ENCODE measurements around the gene SPRN. TPM values are rescaled to one million over a fixed set of nuclear protein-coding genes. Genes with fewer than 3 reads are reported as not detected.
"Not testable (repeated sequence)": the region's sequence is repeated elsewhere in the genome, so short reads cannot be mapped to it uniquely, and the experiment has no call there.

The SPRN gene
- total RNA-seq, 1 donor from 2014 or later = 4.0 TPM

GRCh38 chr10:133439517-133440461 is 15.4 kb upstream of the SPRN start:
- no peak for FAIRE-seq
- Histone ChIP-seq H4K20me1 (ENCODE audit: insufficient read depth, low read length) (peaks cover 4% of the 10 kb centered on the region), H3K9me3 (ENCODE audit: insufficient read depth, low read depth, low read length) (no peaks in the 10 kb centered on the region), H3K9ac (ENCODE audit: low read length) (no peak overlapping the region), H3K4me2 (ENCODE audit: low read length) (no peak overlapping the region), H3K4me3 (ENCODE audit: insufficient read depth, low read depth, low read length) (no peak overlapping the region), H2AFZ (ENCODE audit: low read depth, low read length) (no peak overlapping the region), H3K36me3 (ENCODE audit: insufficient read depth, low read length) (no peaks in the 10 kb centered on the region), H3K79me2 (ENCODE audit: insufficient read depth, low read length) (no peaks in the 10 kb centered on the region), H3K27me3 (ENCODE audit: insufficient read depth, low read length) (no peaks in the 10 kb centered on the region), H3K4me1 (ENCODE audit: insufficient read depth, low read length) (no peaks in the 10 kb centered on the region), H3K27ac (ENCODE audit: low read depth, low read length) (no peak overlapping the region)
- TF ChIP-seq EZH2 (IDR thresholded peaks at IDR 0.05; ENCODE audit: insufficient read depth, low read length) = no peak
- TF ChIP-seq, protein P1, sequence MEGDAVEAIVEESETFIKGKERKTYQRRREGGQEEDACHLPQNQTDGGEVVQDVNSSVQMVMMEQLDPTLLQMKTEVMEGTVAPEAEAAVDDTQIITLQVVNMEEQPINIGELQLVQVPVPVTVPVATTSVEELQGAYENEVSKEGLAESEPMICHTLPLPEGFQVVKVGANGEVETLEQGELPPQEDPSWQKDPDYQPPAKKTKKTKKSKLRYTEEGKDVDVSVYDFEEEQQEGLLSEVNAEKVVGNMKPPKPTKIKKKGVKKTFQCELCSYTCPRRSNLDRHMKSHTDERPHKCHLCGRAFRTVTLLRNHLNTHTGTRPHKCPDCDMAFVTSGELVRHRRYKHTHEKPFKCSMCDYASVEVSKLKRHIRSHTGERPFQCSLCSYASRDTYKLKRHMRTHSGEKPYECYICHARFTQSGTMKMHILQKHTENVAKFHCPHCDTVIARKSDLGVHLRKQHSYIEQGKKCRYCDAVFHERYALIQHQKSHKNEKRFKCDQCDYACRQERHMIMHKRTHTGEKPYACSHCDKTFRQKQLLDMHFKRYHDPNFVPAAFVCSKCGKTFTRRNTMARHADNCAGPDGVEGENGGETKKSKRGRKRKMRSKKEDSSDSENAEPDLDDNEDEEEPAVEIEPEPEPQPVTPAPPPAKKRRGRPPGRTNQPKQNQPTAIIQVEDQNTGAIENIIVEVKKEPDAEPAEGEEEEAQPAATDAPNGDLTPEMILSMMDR (IDR thresholded peaks at IDR 0.05; ENCODE audit: insufficient read depth, low read depth, low read length) = no peak
- Mint-ChIP-seq H3K27ac (ENCODE audit: unreplicated experiment) (no peak overlapping the region), H3K4me3 (ENCODE audit: unreplicated experiment) (no peak overlapping the region), H3K4me1 (ENCODE audit: low read depth, unreplicated experiment) (peaks cover 4% of the 10 kb centered on the region), H3K36me3 (ENCODE audit: low read depth, unreplicated experiment) (peaks cover 4% of the 10 kb centered on the region), H3K9me3 (ENCODE audit: unreplicated experiment) (peaks cover 13% of the 10 kb centered on the region), H3K27me3 (ENCODE audit: low read depth, unreplicated experiment) (peaks cover 2% of the 10 kb centered on the region)
- no peak for DNase-seq (ENCODE audit: low read depth)

DNA sequence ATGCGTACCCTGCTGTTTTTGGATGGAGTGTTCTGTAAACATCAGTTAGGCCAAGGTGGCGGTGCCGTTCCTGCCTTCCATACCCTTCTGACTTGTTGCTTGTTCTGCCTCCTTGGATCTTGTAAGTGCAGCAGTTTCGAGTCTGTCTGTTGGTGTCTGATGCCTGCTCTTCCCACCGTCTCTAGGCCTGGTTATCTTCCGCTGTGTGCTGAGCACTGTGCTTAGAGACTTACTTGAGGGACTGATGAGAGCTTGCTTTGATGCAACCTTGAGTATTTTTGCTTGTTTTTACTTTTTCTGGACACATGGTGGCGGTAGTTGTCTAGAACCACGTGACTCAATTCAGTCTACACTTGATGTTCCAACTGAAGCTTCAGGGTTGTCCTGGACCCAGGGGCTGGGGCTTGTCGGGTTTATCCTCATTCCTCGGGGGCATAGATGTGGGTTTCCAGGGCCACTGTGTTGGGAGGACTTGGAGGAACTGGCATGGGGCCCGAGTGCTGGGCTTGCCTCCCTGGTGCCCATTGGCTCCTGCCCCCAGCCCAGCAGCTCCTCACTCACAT is 14.4 kb upstream of the SPRN start:
- H3K36me3 ChIP-seq (ENCODE audit: insufficient read depth, low read length) = no peaks in the 10 kb centered on the region
- Mint-ChIP-seq H3K4me1 (ENCODE audit: low read depth, unreplicated experiment) (peaks cover 4% of the 10 kb centered on the region), H3K27me3 (ENCODE audit: low read depth, unreplicated experiment) (peaks cover 5% of the 10 kb centered on the region), H3K9me3 (ENCODE audit: unreplicated experiment) (peaks cover 12% of the 10 kb centered on the region), H3K27ac (ENCODE audit: unreplicated experiment) (no peak overlapping the region), H3K4me3 (ENCODE audit: unreplicated experiment) (no peak overlapping the region), H3K36me3 (ENCODE audit: low read depth, unreplicated experiment) (peaks cover 4% of the 10 kb centered on the region)
- no peaks in the 10 kb centered on the region for H3K4me1 ChIP-seq (ENCODE audit: insufficient read depth, low read length)
- no peak overlapping the region for H3K4me2 ChIP-seq (ENCODE audit: low read length)
- H3K4me3 ChIP-seq (ENCODE audit: insufficient read depth, low read depth, low read length) = no peak overlapping the region
- DNase-seq (ENCODE audit: low read depth) (no peak), FAIRE-seq (no peak)
- TF ChIP-seq, protein P1 (IDR thresholded peaks at IDR 0.05; ENCODE audit: insufficient read depth, low read depth, low read length) = peak; percentile 21
- no peak for TF ChIP-seq EZH2 (IDR thresholded peaks at IDR 0.05; ENCODE audit: insufficient read depth, low read length)
- H4K20me1 ChIP-seq (ENCODE audit: insufficient read depth, low read length) = peaks cover 4% of the 10 kb centered on the region
- no peaks in the 10 kb centered on the region for H3K27me3 ChIP-seq (ENCODE audit: insufficient read depth, low read length)
- H2AFZ ChIP-seq (ENCODE audit: low read depth, low read length) = no peak overlapping the region
- H3K9me3 ChIP-seq (ENCODE audit: insufficient read depth, low read depth, low read length) = no peaks in the 10 kb centered on the region
- H3K79me2 ChIP-seq (ENCODE audit: insufficient read depth, low read length) = no peaks in the 10 kb centered on the region
- no peak overlapping the region for H3K9ac ChIP-seq (ENCODE audit: low read length)
- H3K27ac ChIP-seq (ENCODE audit: low read depth, low read length) = no peak overlapping the region

DNA sequence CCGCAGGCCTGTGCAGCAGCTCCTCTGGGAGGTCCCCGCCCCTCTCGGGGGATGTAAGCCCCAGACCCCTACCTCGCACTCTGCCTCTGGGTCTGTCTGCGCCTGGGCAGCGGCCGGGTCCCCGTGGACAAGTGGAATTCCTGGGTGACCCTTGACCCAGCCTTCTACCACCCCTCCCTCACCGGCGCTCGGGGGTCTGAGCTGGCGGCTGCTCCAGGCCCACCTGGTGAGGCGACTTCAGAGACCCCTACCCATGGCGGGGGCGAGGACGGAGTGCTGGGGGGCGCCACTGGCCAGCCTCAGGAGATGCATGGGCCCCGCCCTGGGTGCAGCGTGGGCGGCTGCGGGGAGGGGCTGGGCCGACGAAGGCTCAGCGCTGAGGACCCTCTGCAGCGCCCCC is 8.4 kb upstream of the SPRN start:
- not testable (repeated sequence) for H3K9me3 ChIP-seq (ENCODE audit: insufficient read depth, low read depth, low read length); H3K27me3 ChIP-seq (ENCODE audit: insufficient read depth, low read length); H3K79me2 ChIP-seq (ENCODE audit: insufficient read depth, low read length); H3K9ac ChIP-seq (ENCODE audit: low read length); DNase-seq (ENCODE audit: low read depth); H3K36me3 ChIP-seq (ENCODE audit: insufficient read depth, low read length); H3K36me3 Mint-ChIP-seq (ENCODE audit: low read depth, unreplicated experiment); H3K4me3 ChIP-seq (ENCODE audit: insufficient read depth, low read depth, low read length); H3K4me1 Mint-ChIP-seq (ENCODE audit: low read depth, unreplicated experiment); H3K4me1 ChIP-seq (ENCODE audit: insufficient read depth, low read length); H3K4me3 Mint-ChIP-seq (ENCODE audit: unreplicated experiment); H3K27ac ChIP-seq (ENCODE audit: low read depth, low read length); H2AFZ ChIP-seq (ENCODE audit: low read depth, low read length); H4K20me1 ChIP-seq (ENCODE audit: insufficient read depth, low read length); H3K4me2 ChIP-seq (ENCODE audit: low read length); FAIRE-seq; H3K27me3 Mint-ChIP-seq (ENCODE audit: low read depth, unreplicated experiment); H3K9me3 Mint-ChIP-seq (ENCODE audit: unreplicated experiment); H3K27ac Mint-ChIP-seq (ENCODE audit: unreplicated experiment)

DNA sequence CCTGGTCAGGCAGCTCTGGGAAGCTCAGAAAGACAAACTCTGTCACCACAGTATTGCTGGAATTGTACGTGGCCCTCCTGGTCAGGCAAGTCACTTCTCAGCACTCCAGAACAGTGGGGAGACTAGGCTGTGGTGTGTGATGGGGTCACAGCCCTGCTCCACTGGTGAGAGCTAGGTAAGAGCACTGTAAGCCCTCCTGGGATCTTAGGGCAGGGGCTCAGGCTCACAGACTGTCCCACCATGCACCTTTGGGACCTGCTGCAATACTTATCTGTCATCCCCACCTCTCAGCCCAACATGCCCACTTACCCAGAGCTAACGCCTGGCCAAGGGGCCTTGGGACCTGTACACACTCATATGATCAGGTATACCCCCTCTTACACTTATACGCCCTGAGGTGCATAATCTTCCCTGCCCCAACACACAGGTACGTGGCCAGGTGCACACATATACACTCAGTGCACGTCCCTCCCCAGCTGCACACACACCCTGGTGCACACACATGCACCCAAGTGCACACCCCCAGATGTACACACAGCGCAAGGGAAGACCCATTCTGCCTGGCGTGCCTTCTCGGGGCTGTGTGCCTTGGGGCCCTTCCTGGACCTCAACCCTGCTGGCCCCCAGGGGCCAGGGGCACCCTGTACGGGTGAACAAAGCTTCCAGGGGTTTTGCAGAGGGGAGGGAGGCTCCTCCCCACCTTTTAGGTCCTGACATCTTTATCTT is 7.6 kb upstream of the SPRN start:
- H3K9me3 Mint-ChIP-seq (ENCODE audit: unreplicated experiment); H3K36me3 Mint-ChIP-seq (ENCODE audit: low read depth, unreplicated experiment): not testable (repeated sequence)

More for the DNA sequence above, 7.6 kb upstream of the SPRN start:
- H3K4me1 Mint-ChIP-seq (ENCODE audit: low read depth, unreplicated experiment); H3K79me2 ChIP-seq (ENCODE audit: insufficient read depth, low read length); H3K4me2 ChIP-seq (ENCODE audit: low read length); H3K27me3 Mint-ChIP-seq (ENCODE audit: low read depth, unreplicated experiment); FAIRE-seq; H3K9me3 ChIP-seq (ENCODE audit: insufficient read depth, low read depth, low read length); H2AFZ ChIP-seq (ENCODE audit: low read depth, low read length); H3K27ac Mint-ChIP-seq (ENCODE audit: unreplicated experiment); H3K4me3 Mint-ChIP-seq (ENCODE audit: unreplicated experiment); H3K4me1 ChIP-seq (ENCODE audit: insufficient read depth, low read length); H3K36me3 ChIP-seq (ENCODE audit: insufficient read depth, low read length); H4K20me1 ChIP-seq (ENCODE audit: insufficient read depth, low read length); H3K9ac ChIP-seq (ENCODE audit: low read length); H3K27ac ChIP-seq (ENCODE audit: low read depth, low read length); H3K4me3 ChIP-seq (ENCODE audit: insufficient read depth, low read depth, low read length); H3K27me3 ChIP-seq (ENCODE audit: insufficient read depth, low read length); DNase-seq (ENCODE audit: low read depth): not testable (repeated sequence)

Measured in astrocyte (in vitro differentiated cells and primary cell).